Gastroesophageal sphincter (tissue), 4 donors: ENCODE results near the gene RRP12. TPM values are rescaled to one million over a fixed set of nuclear protein-coding genes. Genes with fewer than 3 reads are reported as not detected.

Experiments
- ATAC-seq: fragments of 150-250 bp; one replicate; pipeline ENCODE4 v1.9.1; 2016; ENCODE audit warnings: mild to moderate bottlenecking, moderate library complexity
- H3K27ac ChIP-seq, 4 donors: fragments of 200-600 bp; sonication (generic) in 3 of 4; 1 replicate in 3 of 4; 2 replicates in 1 of 4; pipeline ENCODE4 v1.5.1; 2016 to 2019
- H3K27me3 ChIP-seq: fragments of 200-600 bp; sonication (generic); one replicate; pipeline ENCODE4 v1.5.1; 2019
- H3K36me3 ChIP-seq, 2 donors: fragments of 200-600 bp; sonication (generic); one replicate each; pipeline ENCODE4 v1.5.1; 2019; ENCODE audit warnings: control low read depth in 1 of 2
- H3K4me1 ChIP-seq, 3 donors: fragments of 200-600 bp; sonication (generic); 1 replicate in 2 of 3; 2 replicates in 1 of 3; pipeline ENCODE4 v1.5.1; 2016 to 2019; ENCODE audit warnings: control low read depth in 2 of 3
- H3K4me3 ChIP-seq, 2 donors: fragments of 200-600 bp; sonication (generic); one replicate each; pipeline ENCODE4 v1.5.1; 2019; ENCODE audit warnings: mild to moderate bottlenecking in 1 of 2, moderate library complexity in 1 of 2
- H3K9me3 ChIP-seq, 3 donors: fragments of 200-600 bp; sonication (generic); one replicate each; pipeline ENCODE4 v1.5.1; 2017 to 2019; ENCODE audit warnings: control low read depth in 2 of 3
- CTCF ChIP-seq, 4 experiments: fragments of 200-600 bp in 2 of 4; fragments of 450-650 bp in 2 of 4; sonication (generic) in 1 of 4; IDR thresholded peaks; one replicate each; pipeline ENCODE4 v1.5.1; 2017 to 2019; ENCODE audit warnings: antibody characterized with exemption in 4 of 4, mild to moderate bottlenecking in 2 of 4, moderate library complexity in 2 of 4
- EP300 ChIP-seq: sonication (generic); formaldehyde crosslinking; IDR thresholded peaks from one replicate; pipeline ENCODE4 v1.6.1; 2017; ENCODE audit warnings: antibody characterized with exemption, mild to moderate bottlenecking
- POLR2A ChIP-seq, 2 donors: fragments of 450-650 bp; IDR thresholded peaks; one replicate each; pipeline ENCODE4 v1.6.1; 2017; ENCODE audit warnings: antibody characterized with exemption in 2 of 2, mild to moderate bottlenecking in 2 of 2, moderate library complexity in 1 of 2
- POLR2AphosphoS5 ChIP-seq: sonication (generic); formaldehyde crosslinking; IDR thresholded peaks from one replicate; pipeline ENCODE4 v1.6.1; 2017; ENCODE audit warnings: antibody characterized with exemption
- WGBS, 2 donors: methylation state at CpG; one replicate each; pipeline ENCODE4 v1.1.5; 2018; ENCODE audit warnings: low coverage in 1 of 2; 5-methylcytosine and 5-hydroxymethylcytosine counted together
- total RNA-seq, 4 donors: library from RNA; depleted of rRNA; stranded (reverse); fragments of >200 nt; gene quantifications; one replicate each; pipeline ENCODE4 v1.1.0, GENCODE V29; 2016

RRP12 gene
- total RNA-seq, 4 donors from 2014 or later, result 6.7 to 25.3 (median 11.8) TPM

- TF ChIP-seq POLR2AphosphoS5 (no peak), EP300 (no peak), POLR2A (IDR thresholded peaks at IDR 0.05) (no peak), CTCF (IDR thresholded peaks at IDR 0.05) (no peak)
- no peak for ATAC-seq
- 91 to 92% methylated on average over 3 to 5 of the region's 7 CpGs for WGBS, 2 donors
Observed at GRCh38 chr10:97372233-97372875, 28.8 kb downstream of the RRP12 start.

GRCh38 chr10:97371696-97372095 lies 29.4 kb downstream of the RRP12 start:
- TF ChIP-seq POLR2A (IDR thresholded peaks at IDR 0.05) (no peak), POLR2AphosphoS5 (no peak), EP300 (no peak), CTCF (IDR thresholded peaks at IDR 0.05) (no peak)
- WGBS, 2 donors, result 77 to 85% methylated on average over 2 to 4 of the region's 7 CpGs
- no peaks in the 10 kb centered on the region for H3K9me3 ChIP-seq
- no peaks in the 10 kb centered on the region for H3K27me3 ChIP-seq
- ATAC-seq, result no peak
- peaks cover 0 to 96% of the 10 kb centered on the region in 2 donors for H3K36me3 ChIP-seq
- no peak overlapping the region for H3K4me3 ChIP-seq
- no peak overlapping the region for H3K27ac ChIP-seq
- H3K4me1 ChIP-seq, result no peaks in the 10 kb centered on the region

More at GRCh38 chr10:97372233-97372875, 28.8 kb downstream of the RRP12 start:
- peaks cover 0 to 96% of the 10 kb centered on the region in 2 donors for H3K36me3 ChIP-seq
- H3K27ac ChIP-seq, result no peak overlapping the region
- H3K4me3 ChIP-seq, result no peak overlapping the region
- no peaks in the 10 kb centered on the region for H3K27me3 ChIP-seq
- no peaks in the 10 kb centered on the region for H3K4me1 ChIP-seq
- no peaks in the 10 kb centered on the region for H3K9me3 ChIP-seq

DNA sequence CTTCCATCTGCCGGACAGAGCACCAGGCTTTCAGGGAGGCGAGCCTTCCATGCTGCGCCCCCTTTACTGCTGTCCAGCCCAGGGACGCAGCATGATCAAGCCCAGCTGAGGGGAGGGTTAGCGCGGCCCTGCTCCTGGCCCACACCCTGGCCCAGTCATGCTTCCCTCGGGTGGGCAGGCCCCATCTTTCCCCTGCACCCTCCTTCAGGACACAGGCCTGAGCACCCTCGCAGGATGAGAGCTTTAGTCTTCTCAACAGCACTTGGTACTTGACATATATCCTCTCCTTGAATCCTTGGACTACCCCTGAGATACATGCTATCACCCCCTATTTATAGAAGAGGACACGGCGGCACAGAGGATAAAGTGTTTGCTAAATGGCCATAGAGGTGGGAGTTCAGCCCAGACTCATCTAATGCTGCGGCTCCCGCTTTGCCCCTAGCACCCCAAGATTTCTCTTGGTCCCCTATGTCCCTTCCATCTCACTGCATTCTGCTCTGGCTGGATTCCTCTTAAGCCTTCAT lies 34.0 kb downstream of the RRP12 start:
- no peak overlapping the region for H3K4me3 ChIP-seq
- 85 to 97% methylated on average over 4 of the region's 12 CpGs for WGBS, 2 donors
- no peaks in the 10 kb centered on the region for H3K9me3 ChIP-seq
- H3K27ac ChIP-seq, result no peak overlapping the region
- ATAC-seq, result no peak
- H3K27me3 ChIP-seq, result no peaks in the 10 kb centered on the region
- H3K4me1 ChIP-seq, result no peaks in the 10 kb centered on the region
- H3K36me3 ChIP-seq, result peaks cover 0 to 98% of the 10 kb centered on the region in 2 donors
- TF ChIP-seq EP300 (no peak), POLR2AphosphoS5 (no peak), POLR2A (IDR thresholded peaks at IDR 0.05) (no peak), CTCF (IDR thresholded peaks at IDR 0.05) (no peak)

DNA sequence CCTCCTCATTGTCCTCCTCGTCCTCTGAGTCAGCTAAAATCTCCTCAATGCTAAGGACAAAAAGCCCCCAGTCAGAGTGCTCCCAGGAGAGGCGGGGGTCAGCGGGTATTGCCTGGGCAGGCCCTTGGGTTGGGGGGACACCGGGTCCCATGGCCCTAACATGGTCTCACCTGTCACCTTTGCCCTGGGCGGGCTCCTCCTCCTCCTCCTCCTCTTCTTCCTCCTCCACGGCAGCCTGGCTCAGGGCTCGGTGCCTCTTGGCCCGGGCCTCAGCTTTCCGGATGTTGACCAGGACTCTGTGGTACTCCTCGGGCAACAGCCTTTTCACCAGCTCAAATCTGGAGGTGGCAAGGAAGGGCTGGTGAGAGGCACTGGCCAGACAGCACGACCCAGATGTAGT lies 34.6 kb downstream of the RRP12 start:
- H3K27ac ChIP-seq, result peak overlapping the region in 2 of 4 donors; percentile 26 to 35
- no peak overlapping the region for H3K4me3 ChIP-seq
- TF ChIP-seq EP300 (no peak), POLR2AphosphoS5 (no peak), CTCF (IDR thresholded peaks at IDR 0.05) (no peak), POLR2A (IDR thresholded peaks at IDR 0.05) (no peak)
- H3K27me3 ChIP-seq, result no peaks in the 10 kb centered on the region
- WGBS, 2 donors, result 60% methylated on average over 1 of the region's 11 CpGs; no CpG with 5 or more reads in 1 of the 2 donors
- no peak for ATAC-seq
- H3K36me3 ChIP-seq, result peaks cover 0 to 96% of the 10 kb centered on the region in 2 donors
- H3K9me3 ChIP-seq, result no peaks in the 10 kb centered on the region
- H3K4me1 ChIP-seq, result no peaks in the 10 kb centered on the region
